T follicular helper cell (primary cell): ENCODE results near the gene SCYL2.

Experiments
- DNase-seq: peaks from one replicate; pipeline ENCODE4 v3.0.0-alpha.2; 2020; ENCODE audit warnings: low read depth

SCYL2 gene

GRCh38 chr12:100375038-100375735 is 108.2 kb downstream of the SCYL2 start:
- DNase-seq, result no peak

- DNase-seq, result no peak
Measured at GRCh38 chr12:100376161-100376560, 109.2 kb downstream of the SCYL2 start.

GRCh38 chr12:100381379-100381778 is 114.4 kb downstream of the SCYL2 start:
- no peak for DNase-seq

GRCh38 chr12:100382338-100382737 is 115.4 kb downstream of the SCYL2 start:
- DNase-seq, result no peak

- DNase-seq, result no peak
Measured at GRCh38 chr12:100383586-100384558, 116.9 kb downstream of the SCYL2 start.

GRCh38 chr12:100384559-100384935 is 117.6 kb downstream of the SCYL2 start:
- DNase-seq, result no peak

GRCh38 chr12:100388382-100388781 is 121.4 kb downstream of the SCYL2 start:
- DNase-seq, result no peak
